Breast epithelium (tissue), 4 donors: Measurements from ENCODE around the gene CAMTA1. TPM values are rescaled to one million over a fixed set of nuclear protein-coding genes. Genes with fewer than 3 reads are reported as not detected.

ENCODE experiments used
- DNase-seq, 2 donors: peaks; one replicate each; pipeline ENCODE4 v3.0.0-alpha.2; 2019; ENCODE audit warnings: low spot score in 2 of 2
- H3K27ac ChIP-seq, 2 donors: fragments of 200-600 bp; sonication (generic) in 1 of 2; one replicate each; pipeline ENCODE4 v1.5.1; 2016 to 2019; ENCODE audit warnings: mild to moderate bottlenecking in 1 of 2
- H3K27me3 ChIP-seq, 2 donors: fragments of 200-600 bp; sonication (generic) in 1 of 2; one replicate each; pipeline versions ENCODE4 v1.5.1 to v1.6.0; 2017 to 2019; ENCODE audit warnings: control low read depth in 1 of 2, mild to moderate bottlenecking in 1 of 2
- H3K36me3 ChIP-seq: fragments of 200-600 bp; one replicate; pipeline ENCODE4 v1.5.1; 2019
- H3K4me1 ChIP-seq, 2 donors: fragments of 200-600 bp; sonication (generic); one replicate each; pipeline ENCODE4 v1.5.1; 2016 to 2019; ENCODE audit warnings: control low read depth in 1 of 2
- H3K4me3 ChIP-seq, 3 donors: fragments of 200-600 bp; sonication (generic); 1 replicate in 2 of 3; 2 replicates in 1 of 3; pipeline ENCODE4 v1.5.1; 2016 to 2019; ENCODE audit warnings: mild to moderate bottlenecking in 3 of 3, moderate library complexity in 2 of 3
- H3K9me3 ChIP-seq, 2 donors: fragments of 200-600 bp; sonication (generic) in 1 of 2; one replicate each; pipeline ENCODE4 v1.5.1; 2016 to 2019; ENCODE audit warnings: control low read depth in 1 of 2
- CTCF ChIP-seq, 3 donors: fragments of 450-650 bp; IDR thresholded peaks; one replicate each; pipeline ENCODE4 v1.5.1; 2016 to 2017; ENCODE audit warnings: antibody characterized with exemption in 3 of 3, mild to moderate bottlenecking in 3 of 3, moderate library complexity in 3 of 3
- POLR2A ChIP-seq: fragments of 450-650 bp; IDR thresholded peaks from one replicate; pipeline ENCODE4 v1.6.1; 2016; ENCODE audit warnings: antibody characterized with exemption, mild to moderate bottlenecking, moderate library complexity
- POLR2AphosphoS5 ChIP-seq, 3 donors: sonication (generic); formaldehyde crosslinking; IDR thresholded peaks; one replicate each; pipeline ENCODE4 v1.6.1; 2017; ENCODE audit warnings: antibody characterized with exemption in 3 of 3
- intact Hi-C: fragments of 100-400 bp; cut with DNase I; formaldehyde crosslinking; loops from one replicate; pipeline ENCODE4 v1.15.1; 2023; ENCODE audit warnings: low total_unique reads
- total RNA-seq, 3 donors: library from RNA; depleted of rRNA; stranded (reverse); fragments of >200 nt; gene quantifications; one replicate each; pipeline ENCODE4 v1.1.0, GENCODE V29; 2016

The CAMTA1 gene
- total RNA-seq, 3 donors from 2014 or later: 53.4 to 84.0 (median 61.9) TPM

GRCh38 chr1:7062346-7063061 is 277.2 kb downstream of the CAMTA1 start:
- no peak for DNase-seq
- no peaks in the 10 kb centered on the region for H3K27me3 ChIP-seq
- H3K9me3 ChIP-seq: no peaks in the 10 kb centered on the region
- no peaks in the 10 kb centered on the region for H3K4me1 ChIP-seq
- TF ChIP-seq POLR2AphosphoS5 (IDR thresholded peaks at IDR 0.05) (no peak), CTCF (IDR thresholded peaks at IDR 0.05) (no peak)
- H3K27ac ChIP-seq: no peak overlapping the region
- H3K36me3 ChIP-seq: no peaks in the 10 kb centered on the region
- H3K4me3 ChIP-seq: no peak overlapping the region
- intact Hi-C loops: loop anchor here (10.0 kb wide), 1 partner anchor 552 kb away; no protein-coding TSS in a partner anchor

- Histone ChIP-seq H3K36me3 (no peaks in the 10 kb centered on the region), H3K27me3 (no peaks in the 10 kb centered on the region), H3K9me3 (no peaks in the 10 kb centered on the region), H3K4me3 (no peak overlapping the region), H3K4me1 (no peaks in the 10 kb centered on the region), H3K27ac (no peak overlapping the region)
- TF ChIP-seq POLR2A (no peak), CTCF (IDR thresholded peaks at IDR 0.05) (no peak), POLR2AphosphoS5 (IDR thresholded peaks at IDR 0.05) (no peak)
- DNase-seq: no peak
- intact Hi-C loops: loop anchor here (10.0 kb wide), 1 partner anchor 551 kb away; no protein-coding TSS in a partner anchor
Measured at GRCh38 chr1:7063981-7064380, 278.7 kb downstream of the CAMTA1 start.

- no peaks in the 10 kb centered on the region for H3K9me3 ChIP-seq
- H3K4me3 ChIP-seq: no peak overlapping the region
- H3K27me3 ChIP-seq: no peaks in the 10 kb centered on the region
- H3K27ac ChIP-seq: no peak overlapping the region
- H3K4me1 ChIP-seq: no peaks in the 10 kb centered on the region
- TF ChIP-seq POLR2A (no peak), POLR2AphosphoS5 (IDR thresholded peaks at IDR 0.05) (no peak), CTCF (IDR thresholded peaks at IDR 0.05) (no peak)
- no peak for DNase-seq
- intact Hi-C loops: loop anchor here (10.0 kb wide), 1 partner anchor 546 kb away; no protein-coding TSS in a partner anchor
- no peaks in the 10 kb centered on the region for H3K36me3 ChIP-seq
Measured at GRCh38 chr1:7068552-7068951, 283.3 kb downstream of the CAMTA1 start.

GRCh38 chr1:7069931-7070330 is 284.7 kb downstream of the CAMTA1 start:
- intact Hi-C loops: loop anchor here (10.0 kb wide), 1 partner anchor 545 kb away; no protein-coding TSS in a partner anchor

More at GRCh38 chr1:7069931-7070330, 284.7 kb downstream of the CAMTA1 start:
- no peak for DNase-seq
- no peaks in the 10 kb centered on the region for H3K9me3 ChIP-seq
- no peak overlapping the region for H3K27ac ChIP-seq
- no peak for TF ChIP-seq POLR2A
- no peak for TF ChIP-seq CTCF (IDR thresholded peaks at IDR 0.05)
- TF ChIP-seq POLR2AphosphoS5 (IDR thresholded peaks at IDR 0.05): no peak
- no peaks in the 10 kb centered on the region for H3K4me1 ChIP-seq
- no peaks in the 10 kb centered on the region for H3K27me3 ChIP-seq
- peak overlapping the region; percentile 25 to 63 (median 42) for H3K4me3 ChIP-seq
- no peaks in the 10 kb centered on the region for H3K36me3 ChIP-seq
